ENCODE data around the gene NT5C2. TPM values are rescaled to one million over a fixed set of nuclear protein-coding genes. Genes with fewer than 3 reads are reported as not detected.
A peak's percentile ranks its signal among the peaks of the same experiment; 100 is the strongest.

The NT5C2 gene
- total RNA-seq, 1 experiment from 2014 or later: 76.1 TPM

DNA sequence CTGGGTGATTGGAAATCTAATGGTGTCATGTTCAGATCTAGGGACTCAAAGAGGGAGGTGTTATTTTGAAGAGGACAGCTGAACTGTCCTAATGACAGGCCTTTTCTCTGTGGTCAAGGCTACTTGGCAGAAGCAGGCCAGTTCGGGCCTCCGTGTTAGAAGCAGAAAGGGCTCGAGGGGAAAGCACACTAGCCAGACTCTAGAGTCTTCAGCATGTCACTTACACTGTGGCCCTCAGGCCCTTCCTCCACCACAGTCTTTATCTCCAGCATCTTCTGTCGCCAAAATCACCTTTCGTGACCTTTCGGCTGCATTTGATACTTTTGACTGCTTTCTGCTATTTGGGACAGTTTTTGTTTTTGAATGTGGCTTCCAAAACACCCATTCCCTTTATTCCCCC lies 151.7 kb downstream of the NT5C2 start:
- TF ChIP-seq ATF1 (CRISPR knock-in tag; IDR thresholded peaks at IDR 0.05) (no peak), ETV6 (CRISPR knock-in tag; IDR thresholded peaks at IDR 0.05) (no peak), ZNF219 (CRISPR knock-in tag; IDR thresholded peaks at IDR 0.05; ENCODE audit: borderline replicate concordance) (no peak), JUN (CRISPR knock-in tag; IDR thresholded peaks at IDR 0.05) (no peak), CREM (CRISPR knock-in tag; IDR thresholded peaks at IDR 0.05) (no peak), NFATC4 (CRISPR knock-in tag; IDR thresholded peaks at IDR 0.05) (no peak), ZBTB21 (CRISPR knock-in tag; IDR thresholded peaks at IDR 0.05; ENCODE audit: borderline replicate concordance) (no peak), NR2C2 (CRISPR knock-in tag; IDR thresholded peaks at IDR 0.05) (no peak), IRF2 (CRISPR knock-in tag; IDR thresholded peaks at IDR 0.05; ENCODE audit: borderline replicate concordance, low read depth) (no peak), CREB1 (CRISPR knock-in tag; IDR thresholded peaks at IDR 0.05) (no peak), TP53 (CRISPR knock-in tag; IDR thresholded peaks at IDR 0.05) (no peak), HMGA2 (CRISPR knock-in tag; IDR thresholded peaks at IDR 0.05) (no peak), SMAD3 (CRISPR knock-in tag; IDR thresholded peaks at IDR 0.05; ENCODE audit: borderline replicate concordance) (no peak), ZNF138 (CRISPR knock-in tag; conservative IDR thresholded peaks at IDR 0.05) (no peak), GABPB1 (CRISPR knock-in tag; IDR thresholded peaks at IDR 0.05) (no peak)
- TF ChIP-seq, protein P1, sequence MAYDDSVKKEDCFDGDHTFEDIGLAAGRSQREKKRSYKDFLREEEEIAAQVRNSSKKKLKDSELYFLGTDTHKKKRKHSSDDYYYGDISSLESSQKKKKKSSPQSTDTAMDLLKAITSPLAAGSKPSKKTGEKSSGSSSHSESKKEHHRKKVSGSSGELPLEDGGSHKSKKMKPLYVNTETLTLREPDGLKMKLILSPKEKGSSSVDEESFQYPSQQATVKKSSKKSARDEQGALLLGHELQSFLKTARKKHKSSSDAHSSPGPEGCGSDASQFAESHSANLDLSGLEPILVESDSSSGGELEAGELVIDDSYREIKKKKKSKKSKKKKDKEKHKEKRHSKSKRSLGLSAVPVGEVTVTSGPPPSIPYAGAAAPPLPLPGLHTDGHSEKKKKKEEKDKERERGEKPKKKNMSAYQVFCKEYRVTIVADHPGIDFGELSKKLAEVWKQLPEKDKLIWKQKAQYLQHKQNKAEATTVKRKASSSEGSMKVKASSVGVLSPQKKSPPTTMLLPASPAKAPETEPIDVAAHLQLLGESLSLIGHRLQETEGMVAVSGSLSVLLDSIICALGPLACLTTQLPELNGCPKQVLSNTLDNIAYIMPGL (CRISPR knock-in tag; IDR thresholded peaks at IDR 0.05): no peak
- TF ChIP-seq, protein P2, sequence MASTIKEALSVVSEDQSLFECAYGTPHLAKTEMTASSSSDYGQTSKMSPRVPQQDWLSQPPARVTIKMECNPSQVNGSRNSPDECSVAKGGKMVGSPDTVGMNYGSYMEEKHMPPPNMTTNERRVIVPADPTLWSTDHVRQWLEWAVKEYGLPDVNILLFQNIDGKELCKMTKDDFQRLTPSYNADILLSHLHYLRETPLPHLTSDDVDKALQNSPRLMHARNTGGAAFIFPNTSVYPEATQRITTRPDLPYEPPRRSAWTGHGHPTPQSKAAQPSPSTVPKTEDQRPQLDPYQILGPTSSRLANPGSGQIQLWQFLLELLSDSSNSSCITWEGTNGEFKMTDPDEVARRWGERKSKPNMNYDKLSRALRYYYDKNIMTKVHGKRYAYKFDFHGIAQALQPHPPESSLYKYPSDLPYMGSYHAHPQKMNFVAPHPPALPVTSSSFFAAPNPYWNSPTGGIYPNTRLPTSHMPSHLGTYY (CRISPR knock-in tag; IDR thresholded peaks at IDR 0.05): no peak
- TF ChIP-seq, protein P3, sequence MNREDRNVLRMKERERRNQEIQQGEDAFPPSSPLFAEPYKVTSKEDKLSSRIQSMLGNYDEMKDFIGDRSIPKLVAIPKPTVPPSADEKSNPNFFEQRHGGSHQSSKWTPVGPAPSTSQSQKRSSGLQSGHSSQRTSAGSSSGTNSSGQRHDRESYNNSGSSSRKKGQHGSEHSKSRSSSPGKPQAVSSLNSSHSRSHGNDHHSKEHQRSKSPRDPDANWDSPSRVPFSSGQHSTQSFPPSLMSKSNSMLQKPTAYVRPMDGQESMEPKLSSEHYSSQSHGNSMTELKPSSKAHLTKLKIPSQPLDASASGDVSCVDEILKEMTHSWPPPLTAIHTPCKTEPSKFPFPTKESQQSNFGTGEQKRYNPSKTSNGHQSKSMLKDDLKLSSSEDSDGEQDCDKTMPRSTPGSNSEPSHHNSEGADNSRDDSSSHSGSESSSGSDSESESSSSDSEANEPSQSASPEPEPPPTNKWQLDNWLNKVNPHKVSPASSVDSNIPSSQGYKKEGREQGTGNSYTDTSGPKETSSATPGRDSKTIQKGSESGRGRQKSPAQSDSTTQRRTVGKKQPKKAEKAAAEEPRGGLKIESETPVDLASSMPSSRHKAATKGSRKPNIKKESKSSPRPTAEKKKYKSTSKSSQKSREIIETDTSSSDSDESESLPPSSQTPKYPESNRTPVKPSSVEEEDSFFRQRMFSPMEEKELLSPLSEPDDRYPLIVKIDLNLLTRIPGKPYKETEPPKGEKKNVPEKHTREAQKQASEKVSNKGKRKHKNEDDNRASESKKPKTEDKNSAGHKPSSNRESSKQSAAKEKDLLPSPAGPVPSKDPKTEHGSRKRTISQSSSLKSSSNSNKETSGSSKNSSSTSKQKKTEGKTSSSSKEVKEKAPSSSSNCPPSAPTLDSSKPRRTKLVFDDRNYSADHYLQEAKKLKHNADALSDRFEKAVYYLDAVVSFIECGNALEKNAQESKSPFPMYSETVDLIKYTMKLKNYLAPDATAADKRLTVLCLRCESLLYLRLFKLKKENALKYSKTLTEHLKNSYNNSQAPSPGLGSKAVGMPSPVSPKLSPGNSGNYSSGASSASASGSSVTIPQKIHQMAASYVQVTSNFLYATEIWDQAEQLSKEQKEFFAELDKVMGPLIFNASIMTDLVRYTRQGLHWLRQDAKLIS (CRISPR knock-in tag; IDR thresholded peaks at IDR 0.05; ENCODE audit: borderline replicate concordance): no peak
- TF ChIP-seq, protein P4, sequence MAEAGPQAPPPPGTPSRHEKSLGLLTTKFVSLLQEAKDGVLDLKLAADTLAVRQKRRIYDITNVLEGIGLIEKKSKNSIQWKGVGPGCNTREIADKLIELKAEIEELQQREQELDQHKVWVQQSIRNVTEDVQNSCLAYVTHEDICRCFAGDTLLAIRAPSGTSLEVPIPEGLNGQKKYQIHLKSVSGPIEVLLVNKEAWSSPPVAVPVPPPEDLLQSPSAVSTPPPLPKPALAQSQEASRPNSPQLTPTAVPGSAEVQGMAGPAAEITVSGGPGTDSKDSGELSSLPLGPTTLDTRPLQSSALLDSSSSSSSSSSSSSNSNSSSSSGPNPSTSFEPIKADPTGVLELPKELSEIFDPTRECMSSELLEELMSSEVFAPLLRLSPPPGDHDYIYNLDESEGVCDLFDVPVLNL (CRISPR knock-in tag; IDR thresholded peaks at IDR 0.05; ENCODE audit: borderline replicate concordance, low read depth): no peak
- TF ChIP-seq, protein P5, sequence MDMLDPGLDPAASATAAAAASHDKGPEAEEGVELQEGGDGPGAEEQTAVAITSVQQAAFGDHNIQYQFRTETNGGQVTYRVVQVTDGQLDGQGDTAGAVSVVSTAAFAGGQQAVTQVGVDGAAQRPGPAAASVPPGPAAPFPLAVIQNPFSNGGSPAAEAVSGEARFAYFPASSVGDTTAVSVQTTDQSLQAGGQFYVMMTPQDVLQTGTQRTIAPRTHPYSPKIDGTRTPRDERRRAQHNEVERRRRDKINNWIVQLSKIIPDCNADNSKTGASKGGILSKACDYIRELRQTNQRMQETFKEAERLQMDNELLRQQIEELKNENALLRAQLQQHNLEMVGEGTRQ (CRISPR knock-in tag; IDR thresholded peaks at IDR 0.05): no peak
- DNase-seq (ENCODE audit: low spot score) (no peak), ATAC-seq (no peak)
- ChIA-PET CTCF (no interaction called here), POLR2A (no interaction called here)
- Mint-ChIP-seq H3K27ac (0 out of 2 replicates have a peak overlapping the region, but pooled peaks have one; percentile 4), H3K4me1 (peaks cover 42% of the 10 kb centered on the region), H3K4me3 (no peak overlapping the region), H3K9me3 (no peaks in the 10 kb centered on the region), H3K27me3 (ENCODE audit: low read depth) (no peaks in the 10 kb centered on the region), H3K36me3 (no peaks in the 10 kb centered on the region)
